ENCODE data around the gene POTEF.

DNA sequence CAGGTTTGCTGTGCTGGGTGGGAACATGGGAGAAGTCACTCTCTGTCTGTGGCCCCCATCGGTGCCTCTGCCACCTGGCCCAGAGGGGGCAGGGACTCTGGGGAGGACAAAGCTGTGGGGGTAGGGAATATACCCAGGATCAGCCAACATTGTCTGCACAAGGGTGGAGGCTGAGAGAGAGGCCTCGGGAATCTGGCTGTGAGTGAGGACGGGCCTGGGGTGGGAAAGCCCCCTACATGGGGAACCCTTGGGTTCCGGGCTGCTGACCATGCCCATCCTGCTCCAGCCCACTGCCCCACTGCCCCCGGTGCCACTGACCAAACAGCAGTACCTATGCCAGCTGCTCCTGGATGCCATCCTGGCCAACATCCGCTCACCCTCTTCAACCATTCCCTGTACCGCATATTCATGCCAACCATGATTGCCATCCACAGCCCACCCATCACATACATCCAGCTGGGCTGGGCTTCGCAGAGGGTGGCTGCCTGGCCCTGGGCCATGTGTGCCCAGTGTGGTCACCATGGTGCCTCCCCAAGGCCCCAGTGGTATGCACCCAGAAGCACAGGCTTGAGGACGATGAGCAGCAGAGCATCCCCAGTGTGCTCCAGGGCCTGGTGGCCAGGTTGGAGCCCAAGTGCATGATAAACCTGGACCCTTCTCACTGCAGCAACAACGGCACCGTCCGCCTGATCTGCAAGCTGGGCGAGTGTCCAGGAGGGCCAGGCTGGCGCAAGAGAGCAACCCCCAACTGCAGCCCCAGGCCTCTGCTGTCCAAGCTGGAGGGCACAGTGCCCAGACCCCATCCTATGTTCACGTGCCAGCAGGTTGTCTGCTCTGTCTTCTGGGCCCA, 6.9 kb upstream of the POTEF start:
- no peak for TF ChIP-seq NFE2L2 (IDR thresholded peaks at IDR 0.05; ENCODE audit: low read depth, low read length)
- TF ChIP-seq, protein P1, sequence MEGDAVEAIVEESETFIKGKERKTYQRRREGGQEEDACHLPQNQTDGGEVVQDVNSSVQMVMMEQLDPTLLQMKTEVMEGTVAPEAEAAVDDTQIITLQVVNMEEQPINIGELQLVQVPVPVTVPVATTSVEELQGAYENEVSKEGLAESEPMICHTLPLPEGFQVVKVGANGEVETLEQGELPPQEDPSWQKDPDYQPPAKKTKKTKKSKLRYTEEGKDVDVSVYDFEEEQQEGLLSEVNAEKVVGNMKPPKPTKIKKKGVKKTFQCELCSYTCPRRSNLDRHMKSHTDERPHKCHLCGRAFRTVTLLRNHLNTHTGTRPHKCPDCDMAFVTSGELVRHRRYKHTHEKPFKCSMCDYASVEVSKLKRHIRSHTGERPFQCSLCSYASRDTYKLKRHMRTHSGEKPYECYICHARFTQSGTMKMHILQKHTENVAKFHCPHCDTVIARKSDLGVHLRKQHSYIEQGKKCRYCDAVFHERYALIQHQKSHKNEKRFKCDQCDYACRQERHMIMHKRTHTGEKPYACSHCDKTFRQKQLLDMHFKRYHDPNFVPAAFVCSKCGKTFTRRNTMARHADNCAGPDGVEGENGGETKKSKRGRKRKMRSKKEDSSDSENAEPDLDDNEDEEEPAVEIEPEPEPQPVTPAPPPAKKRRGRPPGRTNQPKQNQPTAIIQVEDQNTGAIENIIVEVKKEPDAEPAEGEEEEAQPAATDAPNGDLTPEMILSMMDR (conservative IDR thresholded peaks at IDR 0.05; ENCODE audit: low read depth, low read length): no peak
- no peak for TF ChIP-seq SMC3 (IDR thresholded peaks at IDR 0.05; ENCODE audit: low read depth, low read length)
- TF ChIP-seq, protein P2, sequence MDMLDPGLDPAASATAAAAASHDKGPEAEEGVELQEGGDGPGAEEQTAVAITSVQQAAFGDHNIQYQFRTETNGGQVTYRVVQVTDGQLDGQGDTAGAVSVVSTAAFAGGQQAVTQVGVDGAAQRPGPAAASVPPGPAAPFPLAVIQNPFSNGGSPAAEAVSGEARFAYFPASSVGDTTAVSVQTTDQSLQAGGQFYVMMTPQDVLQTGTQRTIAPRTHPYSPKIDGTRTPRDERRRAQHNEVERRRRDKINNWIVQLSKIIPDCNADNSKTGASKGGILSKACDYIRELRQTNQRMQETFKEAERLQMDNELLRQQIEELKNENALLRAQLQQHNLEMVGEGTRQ (IDR thresholded peaks at IDR 0.05; ENCODE audit: low read depth, low read length): no peak
- no peak for TF ChIP-seq POLR2A (IDR thresholded peaks at IDR 0.05; ENCODE audit: low read depth, low read length)
- TF ChIP-seq RCOR1 (IDR thresholded peaks at IDR 0.05; ENCODE audit: insufficient replicate concordance, low read length): no peak
- TF ChIP-seq MAFK (IDR thresholded peaks at IDR 0.05; ENCODE audit: low read depth, low read length): no peak
- no peak for TF ChIP-seq MXI1 (IDR thresholded peaks at IDR 0.05; ENCODE audit: borderline replicate concordance, low read depth, low read length)
- TF ChIP-seq CEBPB (IDR thresholded peaks at IDR 0.05; ENCODE audit: low read depth, low read length): no peak
- TF ChIP-seq RFX5 (IDR thresholded peaks at IDR 0.05; ENCODE audit: low read depth, low read length): no peak
- no peak for TF ChIP-seq FOS (IDR thresholded peaks at IDR 0.05; ENCODE audit: low read depth, low read length)
- no peak for TF ChIP-seq CHD1 (IDR thresholded peaks at IDR 0.05; ENCODE audit: low read depth, low read length)
- TF ChIP-seq, protein P3, sequence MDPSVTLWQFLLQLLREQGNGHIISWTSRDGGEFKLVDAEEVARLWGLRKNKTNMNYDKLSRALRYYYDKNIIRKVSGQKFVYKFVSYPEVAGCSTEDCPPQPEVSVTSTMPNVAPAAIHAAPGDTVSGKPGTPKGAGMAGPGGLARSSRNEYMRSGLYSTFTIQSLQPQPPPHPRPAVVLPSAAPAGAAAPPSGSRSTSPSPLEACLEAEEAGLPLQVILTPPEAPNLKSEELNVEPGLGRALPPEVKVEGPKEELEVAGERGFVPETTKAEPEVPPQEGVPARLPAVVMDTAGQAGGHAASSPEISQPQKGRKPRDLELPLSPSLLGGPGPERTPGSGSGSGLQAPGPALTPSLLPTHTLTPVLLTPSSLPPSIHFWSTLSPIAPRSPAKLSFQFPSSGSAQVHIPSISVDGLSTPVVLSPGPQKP (IDR thresholded peaks at IDR 0.05; ENCODE audit: borderline replicate concordance, low read depth, low read length): no peak
- TF ChIP-seq RAD21 (IDR thresholded peaks at IDR 0.05; ENCODE audit: low read length): no peak

All from IMR-90 (cell line).